ENCODE data around the gene ZBTB17. TPM values are rescaled to one million over a fixed set of nuclear protein-coding genes. Genes with fewer than 3 reads are reported as not detected.

Gene ZBTB17
- total and polyA plus RNA-seq, 9 of the 15 experiments (the other 6 are each of a cell fraction or from before 2014, with no cell fraction given) = 1.1 to 53.4 (median 29.6) TPM

- TF ChIP-seq ZNF785 (CRISPR knock-in tag; IDR thresholded peaks at IDR 0.05) = no peak
- no peak for TF ChIP-seq SMARCA4 (IDR thresholded peaks at IDR 0.05)
- TF ChIP-seq PRMT5 (CRISPR knock-in tag; IDR thresholded peaks at IDR 0.05) = peak; percentile 60; the same call in 1 of the 2 replicates
- TF ChIP-seq ZNF217 (CRISPR knock-in tag; IDR thresholded peaks at IDR 0.05) = no peak
- no peak for TF ChIP-seq ZNF316 (IDR thresholded peaks at IDR 0.05)
- no peak for TF ChIP-seq EP300 (IDR thresholded peaks at IDR 0.05; ENCODE audit: low read length)
- no peak for TF ChIP-seq ZNF24 (IDR thresholded peaks at IDR 0.05)
- TF ChIP-seq STAG1 (CRISPR knock-in tag; IDR thresholded peaks at IDR 0.05; ENCODE audit: borderline replicate concordance) = no peak
- TF ChIP-seq CEBPG (CRISPR knock-in tag; IDR thresholded peaks at IDR 0.05) = no peak
- TF ChIP-seq CEBPG (tag; conservative IDR thresholded peaks at IDR 0.05 in 1 of 2, IDR thresholded peaks at IDR 0.05 in 1 of 2) = no peak
- no peak for TF ChIP-seq MBD1 (CRISPR knock-in tag; IDR thresholded peaks at IDR 0.05)
- no peak for TF ChIP-seq MTA1 (IDR thresholded peaks at IDR 0.05; ENCODE audit: borderline replicate concordance)
- no peak for TF ChIP-seq LARP7 (IDR thresholded peaks at IDR 0.05)
- TF ChIP-seq NR2C2 (CRISPR knock-in tag; IDR thresholded peaks at IDR 0.05) = no peak
- no peak for TF ChIP-seq NR2C2 (tag; IDR thresholded peaks at IDR 0.05)
- TF ChIP-seq ZNF77 (CRISPR knock-in tag; IDR thresholded peaks at IDR 0.05) = no peak
- no peak for TF ChIP-seq FUS (optimal IDR thresholded peaks at IDR 0.05; ENCODE audit: low read depth, low read length)
- no peak for TF ChIP-seq ZKSCAN8 (CRISPR knock-in tag; IDR thresholded peaks at IDR 0.05)
- peak; percentile 94 for TF ChIP-seq USF1 (CRISPR knock-in tag; IDR thresholded peaks at IDR 0.05)
- no peak for TF ChIP-seq HLTF (IDR thresholded peaks at IDR 0.05)
- no peak for TF ChIP-seq KLF10 (CRISPR knock-in tag; IDR thresholded peaks at IDR 0.05)
Measured at GRCh38 chr1:16014509-16015482, 38.9 kb upstream of the ZBTB17 start (continued).

Measured in K562 (cell line).